Measurements from ENCODE around the gene ZNF407.

Gene ZNF407

GRCh38 chr18:74873629-74874028, 276.0 kb downstream of the ZNF407 start:
- DNase-seq: no peak

- no peak for DNase-seq
Measured at GRCh38 chr18:74874351-74874750, 276.7 kb downstream of the ZNF407 start.

- DNase-seq: no peak
Measured at GRCh38 chr18:74876630-74877243, 279.1 kb downstream of the ZNF407 start.

GRCh38 chr18:74878267-74878666, 280.6 kb downstream of the ZNF407 start:
- DNase-seq: no peak

- DNase-seq: no peak
Measured at GRCh38 chr18:74880706-74881278, 283.1 kb downstream of the ZNF407 start.

- DNase-seq: no peak
Measured at GRCh38 chr18:74892066-74892627, 294.5 kb downstream of the ZNF407 start.

GRCh38 chr18:74895686-74896085, 298.0 kb downstream of the ZNF407 start:
- no peak for DNase-seq

GRCh38 chr18:74896390-74896991, 298.8 kb downstream of the ZNF407 start:
- DNase-seq: peak in 14 of 56 donors; percentile 2 to 39 (median 20)

- no peak for DNase-seq
Measured at GRCh38 chr18:74897971-74898657, 300.4 kb downstream of the ZNF407 start.

GRCh38 chr18:74898965-74899364, 301.3 kb downstream of the ZNF407 start:
- DNase-seq: no peak

- DNase-seq: no peak
Measured at GRCh38 chr18:74899554-74899953, 301.9 kb downstream of the ZNF407 start.

- no peak for DNase-seq
Measured at GRCh38 chr18:74901362-74902146, 303.9 kb downstream of the ZNF407 start.

GRCh38 chr18:74902147-74902455, 304.4 kb downstream of the ZNF407 start:
- DNase-seq: no peak

GRCh38 chr18:74905247-74905646, 307.6 kb downstream of the ZNF407 start:
- no peak for DNase-seq

GRCh38 chr18:74906184-74906583, 308.5 kb downstream of the ZNF407 start:
- DNase-seq: no peak

- DNase-seq: no peak
Measured at GRCh38 chr18:74914052-74914591, 316.5 kb downstream of the ZNF407 start.

- no peak for DNase-seq
Measured at GRCh38 chr18:74914648-74915047, 317.0 kb downstream of the ZNF407 start.

- DNase-seq: no peak
Measured at GRCh38 chr18:74916773-74917393, 319.2 kb downstream of the ZNF407 start.

- DNase-seq: no peak
Measured at GRCh38 chr18:74918276-74918790, 320.7 kb downstream of the ZNF407 start.

- no peak for DNase-seq
Measured at GRCh38 chr18:74921057-74921820, 323.6 kb downstream of the ZNF407 start.
